Heart left ventricle (tissue), 13 donors: ENCODE results near the gene RALGAPA2.

ENCODE experiments used
- POLR2A ChIP-seq, 2 donors: fragments of 450-650 bp; IDR thresholded peaks; one replicate each; pipeline ENCODE4 v1.6.1; 2017; ENCODE audit warnings: antibody characterized with exemption in 2 of 2, mild to moderate bottlenecking in 2 of 2, moderate library complexity in 2 of 2
- TF ChIP-seq, protein P1 (sequence below), 12 donors: fragments of 200-600 bp; sonication (generic) in 4 of 12; IDR thresholded peaks; one replicate each; pipeline versions ENCODE4 v1.5.0 to v1.8.0; 2018 to 2022; ENCODE audit warnings: antibody characterized with exemption in 12 of 12, mild to moderate bottlenecking in 5 of 12
- donor health status: ischemic (EF 13 %, LVEDD 7.1; RV severe dilation, severe dysfunction).
- donor health status: DM: no; HTN: yes; CAD: no.
- donor health status: DM: no; HTN: no; CAD: no.
- donor health status: ischemic (EF 25% LVEDD 6.9; RV normal size, moderate dysfunction).
- donor health status: ischemic (EF 25% LVEDD 5.7; RV mildly dilated, moderate dysfunction).
- donor health status: ischemic (EF 35%, LVEDD 5.7; RV mildly dilated, moderate dysfunction).
- donor health status: nonischemic (EF 11% LVEDD 7.7; RV severe dilation, severe dysfunction).
- donor health status: DM: yes; HTN: yes; CAD: no.
- donor health status: PGD.
- donor health status: ischemic (EF 29% LVEDD 5.4; RV normal size, mild dysfunction).
- donor health status: nonischemic (EF 23%, LVEDD 6.1; RV moderate dilation, normal function).

- TF ChIP-seq, protein P1, sequence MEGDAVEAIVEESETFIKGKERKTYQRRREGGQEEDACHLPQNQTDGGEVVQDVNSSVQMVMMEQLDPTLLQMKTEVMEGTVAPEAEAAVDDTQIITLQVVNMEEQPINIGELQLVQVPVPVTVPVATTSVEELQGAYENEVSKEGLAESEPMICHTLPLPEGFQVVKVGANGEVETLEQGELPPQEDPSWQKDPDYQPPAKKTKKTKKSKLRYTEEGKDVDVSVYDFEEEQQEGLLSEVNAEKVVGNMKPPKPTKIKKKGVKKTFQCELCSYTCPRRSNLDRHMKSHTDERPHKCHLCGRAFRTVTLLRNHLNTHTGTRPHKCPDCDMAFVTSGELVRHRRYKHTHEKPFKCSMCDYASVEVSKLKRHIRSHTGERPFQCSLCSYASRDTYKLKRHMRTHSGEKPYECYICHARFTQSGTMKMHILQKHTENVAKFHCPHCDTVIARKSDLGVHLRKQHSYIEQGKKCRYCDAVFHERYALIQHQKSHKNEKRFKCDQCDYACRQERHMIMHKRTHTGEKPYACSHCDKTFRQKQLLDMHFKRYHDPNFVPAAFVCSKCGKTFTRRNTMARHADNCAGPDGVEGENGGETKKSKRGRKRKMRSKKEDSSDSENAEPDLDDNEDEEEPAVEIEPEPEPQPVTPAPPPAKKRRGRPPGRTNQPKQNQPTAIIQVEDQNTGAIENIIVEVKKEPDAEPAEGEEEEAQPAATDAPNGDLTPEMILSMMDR (IDR thresholded peaks at IDR 0.05), result peak in 5 of 12 donors; percentile 9 to 43 (median 33)
- TF ChIP-seq POLR2A (IDR thresholded peaks at IDR 0.05), result peak; percentile 76 to 91
Observed at GRCh38 chr20:20712474-20713243, at the start of gene RALGAPA2.
